Trophoblast cell (in vitro differentiated cells and primary cell): ENCODE results near the gene EFNA5.

Experiments used
- DNase-seq, 2 donors: peaks; one replicate each; pipeline ENCODE4 v3.0.0-alpha.2; 2016
- H2AFZ ChIP-seq: 2 replicates; pipeline ENCODE4 v1.6.1; 2013; ENCODE audit warnings: low read length, moderate library complexity, mild to moderate bottlenecking; ENCODE audit not compliant: insufficient read depth, poor library complexity
- H2AK5ac ChIP-seq: 2 replicates; pipeline ENCODE4 v1.6.1; 2013; ENCODE audit warnings: mild to moderate bottlenecking, low read length
- H2BK120ac ChIP-seq: 2 replicates; pipeline ENCODE4 v1.6.1; 2013; ENCODE audit warnings: low read length, mild to moderate bottlenecking, moderate library complexity; ENCODE audit not compliant: insufficient read depth, poor library complexity
- H2BK12ac ChIP-seq: 2 replicates; pipeline ENCODE4 v1.6.1; 2013; ENCODE audit warnings: mild to moderate bottlenecking, low read length, moderate library complexity
- H2BK5ac ChIP-seq: 2 replicates; pipeline ENCODE4 v1.6.1; 2013; ENCODE audit warnings: low read length, low read depth, moderate library complexity, mild to moderate bottlenecking; ENCODE audit not compliant: poor library complexity
- H3K14ac ChIP-seq: 2 replicates; pipeline ENCODE4 v1.6.1; 2013; ENCODE audit warnings: mild to moderate bottlenecking, low read length
- H3K18ac ChIP-seq: 2 replicates; pipeline ENCODE4 v1.6.1; 2013; ENCODE audit warnings: mild to moderate bottlenecking, low read length
- H3K23ac ChIP-seq: 2 replicates; pipeline ENCODE4 v1.6.1; 2013; ENCODE audit warnings: low read length
- H3K27ac ChIP-seq: 2 replicates; pipeline ENCODE4 v1.5.1; 2013; ENCODE audit warnings: low read depth, mild to moderate bottlenecking, inconsistent platforms, low read length, moderate library complexity
- H3K27me3 ChIP-seq: 2 replicates; pipeline ENCODE4 v1.6.1; 2013; ENCODE audit warnings: inconsistent platforms, mild to moderate bottlenecking, low read length, moderate library complexity; ENCODE audit not compliant: insufficient read depth
- H3K36me3 ChIP-seq, 2 experiments: 1 replicate in 1 of 2; 2 replicates in 1 of 2; pipeline ENCODE4 v1.6.1; 2013; ENCODE audit warnings: low read length in 2 of 2, mild to moderate bottlenecking in 2 of 2, moderate library complexity in 1 of 2; ENCODE audit not compliant: insufficient read depth in 2 of 2, control insufficient read depth in 1 of 2
- H3K4ac ChIP-seq: 2 replicates; pipeline ENCODE4 v1.6.1; 2013; ENCODE audit warnings: low read depth, mild to moderate bottlenecking, low read length, moderate library complexity
- H3K4me1 ChIP-seq, 2 experiments: 1 replicate in 1 of 2; 2 replicates in 1 of 2; pipeline ENCODE4 v1.6.1; 2013; ENCODE audit warnings: low read length in 2 of 2, mild to moderate bottlenecking in 2 of 2, moderate library complexity in 1 of 2; ENCODE audit not compliant: insufficient read depth in 2 of 2, control insufficient read depth in 1 of 2
- H3K4me2 ChIP-seq: 2 replicates; pipeline ENCODE4 v1.6.1; 2013; ENCODE audit warnings: inconsistent platforms, mild to moderate bottlenecking, low read length, moderate library complexity
- H3K4me3 ChIP-seq: 2 replicates; pipeline ENCODE4 v1.5.1; 2013; ENCODE audit warnings: mild to moderate bottlenecking, low read depth, low read length, inconsistent platforms
- H3K79me1 ChIP-seq: one replicate; pipeline ENCODE4 v1.6.1; 2013; ENCODE audit warnings: low read length
- H3K79me2 ChIP-seq: 2 replicates; pipeline ENCODE4 v1.6.1; 2013; ENCODE audit warnings: low read length, mild to moderate bottlenecking; ENCODE audit not compliant: control insufficient read depth, insufficient read depth, poor library complexity
- H3K9ac ChIP-seq: 2 replicates; pipeline ENCODE4 v1.6.1; 2013; ENCODE audit warnings: mild to moderate bottlenecking, low read length
- H3K9me3 ChIP-seq: 2 replicates; pipeline ENCODE4 v1.6.1; 2013; ENCODE audit warnings: low read depth, mild to moderate bottlenecking, control low read depth, inconsistent platforms, low read length; ENCODE audit not compliant: insufficient read depth
- H4K12ac ChIP-seq: 2 replicates; pipeline ENCODE4 v1.6.1; 2013; ENCODE audit warnings: low read depth, mild to moderate bottlenecking, low read length, moderate library complexity
- H4K8ac ChIP-seq: 2 replicates; pipeline ENCODE4 v1.6.1; 2013; ENCODE audit warnings: low read depth, mild to moderate bottlenecking, low read length, moderate library complexity
- H4K91ac ChIP-seq: one replicate; pipeline ENCODE4 v1.6.1; 2013; ENCODE audit warnings: low read depth, mild to moderate bottlenecking, low read length, moderate library complexity
- WGBS: extraction: QIAGEN DNeasy Blood & Tissue Kit; methylation state at CpG from one replicate; pipeline ENCODE4 v1.1.7; 2013; ENCODE audit warnings: missing lambda C conversion rate; ENCODE audit not compliant: insufficient read length, insufficient coverage; ENCODE audit errors: extremely low coverage; 5-methylcytosine and 5-hydroxymethylcytosine counted together

Gene EFNA5

GRCh38 chr5:107554776-107555424 is 115.8 kb downstream of the EFNA5 start:
- no peak overlapping the region for H2BK120ac ChIP-seq
- peaks cover 4% of the 10 kb centered on the region for H3K79me1 ChIP-seq
- no peak overlapping the region for H4K8ac ChIP-seq
- H3K4ac ChIP-seq: no peak overlapping the region
- no peaks in the 10 kb centered on the region for H3K9me3 ChIP-seq
- H4K12ac ChIP-seq: no peak overlapping the region
- H4K91ac ChIP-seq: peak overlapping the region; percentile 11
- WGBS: no CpG with 5 or more reads among the region's 7 CpGs
- DNase-seq: peak in 1 of 2 donors; percentile 43
- no peaks in the 10 kb centered on the region for H3K27me3 ChIP-seq
- H3K36me3 ChIP-seq: no peaks in the 10 kb centered on the region
- no peak overlapping the region for H3K27ac ChIP-seq
- H2BK12ac ChIP-seq: peak overlapping the region; percentile 18
- H3K4me1 ChIP-seq: peaks cover 11 to 19% of the 10 kb centered on the region in 2 experiments
- H3K18ac ChIP-seq: no peak overlapping the region
- H3K4me3 ChIP-seq: no peak overlapping the region
- H3K4me2 ChIP-seq: no peak overlapping the region
- peak overlapping the region; percentile 53 for H3K14ac ChIP-seq
- H3K9ac ChIP-seq: no peak overlapping the region
- no peak overlapping the region for H2BK5ac ChIP-seq
- H2AK5ac ChIP-seq: no peak overlapping the region
- peaks cover 2% of the 10 kb centered on the region for H3K79me2 ChIP-seq
- no peak overlapping the region for H2AFZ ChIP-seq
- no peak overlapping the region for H3K23ac ChIP-seq

- H3K4me2 ChIP-seq: no peak overlapping the region
- peaks cover 4% of the 10 kb centered on the region for H3K79me1 ChIP-seq
- peak overlapping the region; percentile 20 for H2BK120ac ChIP-seq
- peak; percentile 47 to 63 for DNase-seq
- H3K14ac ChIP-seq: no peak overlapping the region
- H3K9ac ChIP-seq: no peak overlapping the region
- H3K27me3 ChIP-seq: no peaks in the 10 kb centered on the region
- H3K27ac ChIP-seq: no peak overlapping the region
- H3K4ac ChIP-seq: no peak overlapping the region
- no peak overlapping the region for H3K23ac ChIP-seq
- H3K4me3 ChIP-seq: no peak overlapping the region
- no peak overlapping the region for H2AK5ac ChIP-seq
- H4K8ac ChIP-seq: peak overlapping the region; percentile 50
- H2BK12ac ChIP-seq: peak overlapping the region; percentile 18
- H3K18ac ChIP-seq: no peak overlapping the region
- no peak overlapping the region for H2AFZ ChIP-seq
- peak overlapping the region; percentile 30 for H4K91ac ChIP-seq
- WGBS: no CpG with 5 or more reads among the region's 7 CpGs
- H2BK5ac ChIP-seq: no peak overlapping the region
- H3K4me1 ChIP-seq: peaks cover 11 to 17% of the 10 kb centered on the region in 2 experiments
- H4K12ac ChIP-seq: no peak overlapping the region
- H3K36me3 ChIP-seq: no peaks in the 10 kb centered on the region
- H3K9me3 ChIP-seq: no peaks in the 10 kb centered on the region
- peaks cover 2% of the 10 kb centered on the region for H3K79me2 ChIP-seq
Measured at GRCh38 chr5:107553117-107553555, 117.6 kb downstream of the EFNA5 start.

- H2AK5ac ChIP-seq: no peak overlapping the region
- no peak overlapping the region for H2BK5ac ChIP-seq
- peaks cover 2% of the 10 kb centered on the region for H3K79me1 ChIP-seq
- no peak for DNase-seq
- no peak overlapping the region for H2AFZ ChIP-seq
- H3K14ac ChIP-seq: no peak overlapping the region
- no peaks in the 10 kb centered on the region for H3K9me3 ChIP-seq
- H3K9ac ChIP-seq: no peak overlapping the region
- H3K4me2 ChIP-seq: no peak overlapping the region
- no peak overlapping the region for H3K23ac ChIP-seq
- H3K4me1 ChIP-seq: peaks cover 8 to 13% of the 10 kb centered on the region in 2 experiments
- no peak overlapping the region for H2BK120ac ChIP-seq
- no peak overlapping the region for H3K18ac ChIP-seq
- H3K27me3 ChIP-seq: no peaks in the 10 kb centered on the region
- no peaks in the 10 kb centered on the region for H3K36me3 ChIP-seq
- H2BK12ac ChIP-seq: no peak overlapping the region
- H3K27ac ChIP-seq: no peak overlapping the region
- no peak overlapping the region for H4K8ac ChIP-seq
- no peak overlapping the region for H4K12ac ChIP-seq
- H3K4me3 ChIP-seq: no peak overlapping the region
- no peak overlapping the region for H4K91ac ChIP-seq
- WGBS: no CpG with 5 or more reads among the region's 3 CpGs
- H3K4ac ChIP-seq: no peak overlapping the region
- H3K79me2 ChIP-seq: peaks cover 2% of the 10 kb centered on the region
Measured at GRCh38 chr5:107551088-107551487, 119.6 kb downstream of the EFNA5 start.

GRCh38 chr5:107549567-107549966 is 121.2 kb downstream of the EFNA5 start:
- Histone ChIP-seq H3K79me1 (no peaks in the 10 kb centered on the region), H2AK5ac (peak overlapping the region; percentile 3), H3K4me1 (peaks cover 2 to 3% of the 10 kb centered on the region in 2 experiments), H3K4ac (no peak overlapping the region), H4K91ac (no peak overlapping the region), H3K9me3 (no peaks in the 10 kb centered on the region), H3K18ac (peak overlapping the region; percentile 33), H3K79me2 (no peaks in the 10 kb centered on the region), H2BK120ac (no peak overlapping the region), H4K8ac (no peak overlapping the region), H2BK5ac (no peak overlapping the region), H3K4me2 (no peak overlapping the region), H4K12ac (no peak overlapping the region), H3K23ac (no peak overlapping the region), H3K27ac (no peak overlapping the region), H3K27me3 (no peaks in the 10 kb centered on the region), H3K4me3 (no peak overlapping the region), H2BK12ac (peak overlapping the region; percentile 2), H2AFZ (no peak overlapping the region), H3K36me3 (no peaks in the 10 kb centered on the region), H3K9ac (no peak overlapping the region), H3K14ac (peak overlapping the region; percentile 9)
- WGBS: no CpG with 5 or more reads among the region's 2 CpGs
- DNase-seq: no peak
